WTC11 (cell line): ENCODE measurements around the gene SMYD1. TPM values are rescaled to one million over a fixed set of nuclear protein-coding genes. Genes with fewer than 3 reads are reported as not detected.

Source experiments
- ATAC-seq: fragments of 200-7000 bp; cut with Tn5 transposase; 2 replicates; pipeline ENCODE4 v1.10.0; 2021; ENCODE audit warnings: mild to moderate bottlenecking, moderate library complexity
- CTCF ChIA-PET: fragments of 300-600 bp; sonication (Branson Sonifier 250); formaldehyde crosslinking; loops from one replicate; lab custom pipeline; 2021; ENCODE audit warnings: antibody characterized with exemption; lab: Charles Lee
- POLR2A ChIA-PET: fragments of 350-600 bp; sonication (Branson Sonifier 250); formaldehyde crosslinking; loops from one replicate; lab custom pipeline; 2021; ENCODE audit warnings: antibody characterized with exemption; lab: Charles Lee
- DNase-seq: peaks from one replicate; pipeline ENCODE4 v3.0.0; 2021; ENCODE audit warnings: low spot score
- H3K27ac Mint-ChIP-seq: 2 replicates; pipeline ENCODE4 v1.8.0; 2021; ENCODE audit warnings: mixed read lengths
- H3K27me3 Mint-ChIP-seq: 2 replicates; pipeline ENCODE4 v1.8.0; 2021; ENCODE audit warnings: low read depth, mild to moderate bottlenecking, moderate library complexity, mixed read lengths
- H3K36me3 Mint-ChIP-seq: 2 replicates; pipeline ENCODE4 v1.8.0; 2021; ENCODE audit warnings: mixed read lengths
- H3K4me1 Mint-ChIP-seq: 2 replicates; pipeline ENCODE4 v1.8.0; 2022; ENCODE audit warnings: mixed read lengths
- H3K4me3 Mint-ChIP-seq: 2 replicates; pipeline ENCODE4 v1.8.0; 2021; ENCODE audit warnings: mild to moderate bottlenecking, moderate library complexity, mixed read lengths
- H3K9me3 Mint-ChIP-seq: 2 replicates; pipeline ENCODE4 v1.8.0; 2021; ENCODE audit warnings: mixed read lengths
- ARID4B ChIP-seq: sonication (generic); formaldehyde crosslinking; IDR thresholded peaks from 2 replicates; pipeline ENCODE4 v1.8.0; 2023; ENCODE audit warnings: missing genetic modification reagents, mild to moderate bottlenecking, borderline replicate concordance
- ATF3 ChIP-seq: sonication (generic); formaldehyde crosslinking; conservative IDR thresholded peaks from 2 replicates; pipeline ENCODE4 v1.8.1; 2022; ENCODE audit warnings: mild to moderate bottlenecking, missing genetic modification reagents
- CDX4 ChIP-seq: fragments of 250-450 bp; sonication (Bioruptor Pico); IDR thresholded peaks from 2 replicates; pipeline ENCODE4 v1.9.0; 2021; ENCODE audit warnings: moderate library complexity, mild to moderate bottlenecking, inconsistent platforms, borderline replicate concordance
- JAZF1 ChIP-seq: fragments of 250-450 bp; sonication (Bioruptor Pico); IDR thresholded peaks from 2 replicates; pipeline ENCODE4 v1.9.0; 2021; ENCODE audit warnings: moderate library complexity, mild to moderate bottlenecking, inconsistent platforms
- MLX ChIP-seq: sonication (generic); formaldehyde crosslinking; IDR thresholded peaks from 2 replicates; pipeline ENCODE4 v1.8.1; 2023; ENCODE audit warnings: mild to moderate bottlenecking, missing genetic modification reagents, moderate library complexity
- NR2C2 ChIP-seq: sonication (generic); formaldehyde crosslinking; IDR thresholded peaks from 2 replicates; pipeline ENCODE4 v1.8.0; 2022; ENCODE audit warnings: mild to moderate bottlenecking, missing genetic modification reagents
- RELA ChIP-seq: sonication (generic); formaldehyde crosslinking; IDR thresholded peaks from 2 replicates; pipeline ENCODE4 v1.8.1; 2022; ENCODE audit warnings: missing genetic modification reagents, mild to moderate bottlenecking, borderline replicate concordance
- TEAD4 ChIP-seq: sonication (generic); formaldehyde crosslinking; IDR thresholded peaks from 2 replicates; pipeline ENCODE4 v1.8.0; 2022; ENCODE audit warnings: mild to moderate bottlenecking, missing genetic modification reagents
- ZBTB21 ChIP-seq: sonication (generic); formaldehyde crosslinking; IDR thresholded peaks from 2 replicates; pipeline ENCODE4 v1.8.1; 2023; ENCODE audit warnings: mild to moderate bottlenecking, missing genetic modification reagents, borderline replicate concordance
- ZNF317 ChIP-seq: sonication (generic); formaldehyde crosslinking; IDR thresholded peaks from 2 replicates; pipeline ENCODE4 v1.8.1; 2023; ENCODE audit warnings: low read depth, mild to moderate bottlenecking, moderate library complexity, missing genetic modification reagents, borderline replicate concordance
- total RNA-seq: library from RNA; stranded (reverse); gene quantifications from 3 replicates; pipeline ENCODE4 v1.2.3, GENCODE V29; 2021
- TF ChIP-seq, protein P1 (sequence below): sonication (generic); formaldehyde crosslinking; conservative IDR thresholded peaks from 2 replicates; pipeline ENCODE4 v1.8.1; 2023; ENCODE audit warnings: mild to moderate bottlenecking, low read depth, missing genetic modification reagents, moderate library complexity
- TF ChIP-seq, protein P2 (sequence below): fragments of 250-450 bp; sonication (Bioruptor Pico); IDR thresholded peaks from 2 replicates; pipeline ENCODE4 v1.9.0; 2021; ENCODE audit warnings: mild to moderate bottlenecking, borderline replicate concordance
- TF ChIP-seq, protein P3 (sequence below): fragments of 250-450 bp; sonication (Bioruptor Pico); IDR thresholded peaks from 2 replicates; pipeline ENCODE4 v2.1.2; 2022; ENCODE audit warnings: mild to moderate bottlenecking, moderate library complexity

Gene SMYD1
- total RNA-seq, 1 experiment from 2014 or later, result not detected

GRCh38 chr2:88061295-88061694, 6.3 kb upstream of the SMYD1 start (continued):
- TF ChIP-seq RELA (CRISPR knock-in tag), result no peak
- TF ChIP-seq, protein P1, sequence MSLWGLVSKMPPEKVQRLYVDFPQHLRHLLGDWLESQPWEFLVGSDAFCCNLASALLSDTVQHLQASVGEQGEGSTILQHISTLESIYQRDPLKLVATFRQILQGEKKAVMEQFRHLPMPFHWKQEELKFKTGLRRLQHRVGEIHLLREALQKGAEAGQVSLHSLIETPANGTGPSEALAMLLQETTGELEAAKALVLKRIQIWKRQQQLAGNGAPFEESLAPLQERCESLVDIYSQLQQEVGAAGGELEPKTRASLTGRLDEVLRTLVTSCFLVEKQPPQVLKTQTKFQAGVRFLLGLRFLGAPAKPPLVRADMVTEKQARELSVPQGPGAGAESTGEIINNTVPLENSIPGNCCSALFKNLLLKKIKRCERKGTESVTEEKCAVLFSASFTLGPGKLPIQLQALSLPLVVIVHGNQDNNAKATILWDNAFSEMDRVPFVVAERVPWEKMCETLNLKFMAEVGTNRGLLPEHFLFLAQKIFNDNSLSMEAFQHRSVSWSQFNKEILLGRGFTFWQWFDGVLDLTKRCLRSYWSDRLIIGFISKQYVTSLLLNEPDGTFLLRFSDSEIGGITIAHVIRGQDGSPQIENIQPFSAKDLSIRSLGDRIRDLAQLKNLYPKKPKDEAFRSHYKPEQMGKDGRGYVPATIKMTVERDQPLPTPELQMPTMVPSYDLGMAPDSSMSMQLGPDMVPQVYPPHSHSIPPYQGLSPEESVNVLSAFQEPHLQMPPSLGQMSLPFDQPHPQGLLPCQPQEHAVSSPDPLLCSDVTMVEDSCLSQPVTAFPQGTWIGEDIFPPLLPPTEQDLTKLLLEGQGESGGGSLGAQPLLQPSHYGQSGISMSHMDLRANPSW (CRISPR knock-in tag), result no peak
- TF ChIP-seq ZBTB21 (CRISPR knock-in tag), result no peak
- TF ChIP-seq, protein P2, sequence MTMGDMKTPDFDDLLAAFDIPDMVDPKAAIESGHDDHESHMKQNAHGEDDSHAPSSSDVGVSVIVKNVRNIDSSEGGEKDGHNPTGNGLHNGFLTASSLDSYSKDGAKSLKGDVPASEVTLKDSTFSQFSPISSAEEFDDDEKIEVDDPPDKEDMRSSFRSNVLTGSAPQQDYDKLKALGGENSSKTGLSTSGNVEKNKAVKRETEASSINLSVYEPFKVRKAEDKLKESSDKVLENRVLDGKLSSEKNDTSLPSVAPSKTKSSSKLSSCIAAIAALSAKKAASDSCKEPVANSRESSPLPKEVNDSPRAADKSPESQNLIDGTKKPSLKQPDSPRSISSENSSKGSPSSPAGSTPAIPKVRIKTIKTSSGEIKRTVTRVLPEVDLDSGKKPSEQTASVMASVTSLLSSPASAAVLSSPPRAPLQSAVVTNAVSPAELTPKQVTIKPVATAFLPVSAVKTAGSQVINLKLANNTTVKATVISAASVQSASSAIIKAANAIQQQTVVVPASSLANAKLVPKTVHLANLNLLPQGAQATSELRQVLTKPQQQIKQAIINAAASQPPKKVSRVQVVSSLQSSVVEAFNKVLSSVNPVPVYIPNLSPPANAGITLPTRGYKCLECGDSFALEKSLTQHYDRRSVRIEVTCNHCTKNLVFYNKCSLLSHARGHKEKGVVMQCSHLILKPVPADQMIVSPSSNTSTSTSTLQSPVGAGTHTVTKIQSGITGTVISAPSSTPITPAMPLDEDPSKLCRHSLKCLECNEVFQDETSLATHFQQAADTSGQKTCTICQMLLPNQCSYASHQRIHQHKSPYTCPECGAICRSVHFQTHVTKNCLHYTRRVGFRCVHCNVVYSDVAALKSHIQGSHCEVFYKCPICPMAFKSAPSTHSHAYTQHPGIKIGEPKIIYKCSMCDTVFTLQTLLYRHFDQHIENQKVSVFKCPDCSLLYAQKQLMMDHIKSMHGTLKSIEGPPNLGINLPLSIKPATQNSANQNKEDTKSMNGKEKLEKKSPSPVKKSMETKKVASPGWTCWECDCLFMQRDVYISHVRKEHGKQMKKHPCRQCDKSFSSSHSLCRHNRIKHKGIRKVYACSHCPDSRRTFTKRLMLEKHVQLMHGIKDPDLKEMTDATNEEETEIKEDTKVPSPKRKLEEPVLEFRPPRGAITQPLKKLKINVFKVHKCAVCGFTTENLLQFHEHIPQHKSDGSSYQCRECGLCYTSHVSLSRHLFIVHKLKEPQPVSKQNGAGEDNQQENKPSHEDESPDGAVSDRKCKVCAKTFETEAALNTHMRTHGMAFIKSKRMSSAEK (CRISPR knock-in tag), result no peak
- no peak for TF ChIP-seq ZNF317 (CRISPR knock-in tag)
- TF ChIP-seq TEAD4 (CRISPR knock-in tag), result no peak
- no peak for TF ChIP-seq NR2C2 (CRISPR knock-in tag)
- TF ChIP-seq CDX4, result no peak

DNA sequence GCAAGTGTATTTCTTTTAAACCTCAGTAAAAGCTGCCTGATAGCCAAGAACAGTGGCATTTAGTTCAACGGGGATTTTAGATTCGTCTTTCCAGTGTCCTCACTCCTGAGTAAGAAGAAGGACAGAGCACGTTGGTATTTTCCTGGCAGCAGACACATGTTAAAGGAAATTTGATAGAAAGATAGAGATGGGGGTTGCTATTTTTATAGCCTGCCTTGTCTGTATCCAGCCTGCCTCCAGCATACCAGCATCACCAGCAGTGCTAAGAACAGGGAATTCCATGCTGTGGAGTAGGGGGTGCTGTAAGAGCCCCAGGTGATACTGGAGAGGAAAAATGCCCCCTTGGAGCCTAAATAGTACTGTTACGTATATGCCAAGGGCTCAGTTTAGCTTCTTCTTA, 1.1 kb upstream of the SMYD1 start:
- POLR2A ChIA-PET, result no interaction called here
- Mint-ChIP-seq H3K36me3 (no peaks in the 10 kb centered on the region), H3K27me3 (no peaks in the 10 kb centered on the region), H3K9me3 (no peaks in the 10 kb centered on the region), H3K27ac (no peak overlapping the region), H3K4me3 (no peak overlapping the region), H3K4me1 (peaks cover 24% of the 10 kb centered on the region)
- CTCF ChIA-PET, result interaction anchor here (0.6 to 1.5 kb wide), 2 partner anchors 93 to 438 kb away, joined by 5 to 6 read pairs; no protein-coding TSS in a partner anchor
- DNase-seq (no peak), ATAC-seq (peak; percentile 44; the same call in 1 of the 2 replicates)
- no peak for TF ChIP-seq JAZF1

- ChIA-PET POLR2A (no interaction called here), CTCF (interaction anchor here (1.5 kb wide), 1 partner anchor 92 kb away, joined by 6 read pairs; no protein-coding TSS in a partner anchor)
- DNase-seq, result no peak
- Mint-ChIP-seq H3K4me3 (no peak overlapping the region), H3K27me3 (no peaks in the 10 kb centered on the region), H3K27ac (no peak overlapping the region), H3K9me3 (no peaks in the 10 kb centered on the region), H3K4me1 (peaks cover 24% of the 10 kb centered on the region), H3K36me3 (no peaks in the 10 kb centered on the region)
- ATAC-seq, result no peak
- TF ChIP-seq ATF3 (CRISPR knock-in tag) (no peak), ARID4B (CRISPR knock-in tag) (no peak), MLX (CRISPR knock-in tag) (no peak)
- TF ChIP-seq, protein P3, sequence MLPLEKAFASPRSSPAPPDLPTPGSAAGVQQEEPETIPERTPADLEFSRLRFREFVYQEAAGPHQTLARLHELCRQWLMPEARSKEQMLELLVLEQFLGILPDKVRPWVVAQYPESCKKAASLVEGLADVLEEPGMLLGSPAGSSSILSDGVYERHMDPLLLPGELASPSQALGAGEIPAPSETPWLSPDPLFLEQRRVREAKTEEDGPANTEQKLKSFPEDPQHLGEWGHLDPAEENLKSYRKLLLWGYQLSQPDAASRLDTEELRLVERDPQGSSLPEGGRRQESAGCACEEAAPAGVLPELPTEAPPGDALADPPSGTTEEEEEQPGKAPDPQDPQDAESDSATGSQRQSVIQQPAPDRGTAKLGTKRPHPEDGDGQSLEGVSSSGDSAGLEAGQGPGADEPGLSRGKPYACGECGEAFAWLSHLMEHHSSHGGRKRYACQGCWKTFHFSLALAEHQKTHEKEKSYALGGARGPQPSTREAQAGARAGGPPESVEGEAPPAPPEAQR (CRISPR knock-in tag), result no peak
Observed at GRCh38 chr2:88067189-88067588, 436 bp upstream of the SMYD1 start.
